CD4-positive, alpha-beta T cell treated with Interleukin-6 at 100 ng/mL for 8 hours (primary cell): Measurements from ENCODE around the gene RFNG.
"Not testable (repeated sequence)": the region's sequence is repeated elsewhere in the genome, so short reads cannot be mapped to it uniquely, and the experiment has no call there.

Experiments
- DNase-seq: peaks from one replicate; pipeline ENCODE4 v3.0.0-alpha.2; 2020; ENCODE audit warnings: mixed read lengths, low spot score

The RFNG gene

DNA sequence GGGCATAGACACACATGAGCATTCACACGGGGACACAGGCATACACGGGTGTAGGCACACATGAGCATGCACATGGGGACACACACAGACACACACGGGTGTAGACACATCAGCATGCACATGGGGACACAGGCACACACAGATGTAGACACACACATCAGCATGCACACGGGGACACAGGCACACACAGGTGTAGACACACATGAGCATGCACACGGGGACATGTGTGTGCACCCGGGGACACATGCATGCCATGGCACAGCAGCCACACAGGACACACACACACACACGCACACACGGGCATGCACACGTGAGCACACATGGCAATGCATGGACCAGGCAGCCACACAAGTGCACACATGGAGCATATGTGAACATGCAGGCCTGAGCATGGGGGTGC is 9.0 kb downstream of the RFNG start:
- DNase-seq, result no peak

DNA sequence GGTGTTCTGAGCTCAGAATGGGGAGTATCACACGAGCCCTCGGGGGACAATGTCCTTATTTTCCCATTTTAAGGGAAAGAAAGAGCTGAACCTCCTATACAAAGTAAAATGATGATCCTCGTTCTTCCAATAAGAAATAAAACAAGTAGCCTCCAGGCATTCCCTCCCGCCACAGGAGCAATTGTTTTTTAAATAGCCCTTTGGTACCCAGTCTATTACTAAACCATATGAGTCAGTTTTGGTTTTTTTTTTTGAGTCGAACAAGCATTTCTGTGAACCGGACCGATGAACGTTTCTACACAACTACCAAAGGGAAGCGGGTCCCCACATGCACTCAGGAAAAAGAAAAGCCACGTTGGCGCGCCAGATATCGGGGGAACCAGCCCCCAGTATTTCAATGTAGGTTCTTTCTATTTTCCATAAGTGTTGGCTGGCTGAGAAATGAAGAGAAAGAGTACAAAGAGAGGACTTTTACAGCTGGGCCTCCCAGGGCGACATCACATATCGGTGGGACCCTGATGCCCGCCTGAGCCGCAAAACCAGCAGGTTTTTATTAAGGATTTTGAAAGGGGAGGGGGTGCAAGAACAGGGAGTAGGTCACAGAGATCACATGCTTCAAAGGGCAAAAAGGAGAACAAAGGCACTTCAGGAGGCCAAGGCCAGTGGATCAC is 10.3 kb downstream of the RFNG start:
- DNase-seq, result no peak

DNA sequence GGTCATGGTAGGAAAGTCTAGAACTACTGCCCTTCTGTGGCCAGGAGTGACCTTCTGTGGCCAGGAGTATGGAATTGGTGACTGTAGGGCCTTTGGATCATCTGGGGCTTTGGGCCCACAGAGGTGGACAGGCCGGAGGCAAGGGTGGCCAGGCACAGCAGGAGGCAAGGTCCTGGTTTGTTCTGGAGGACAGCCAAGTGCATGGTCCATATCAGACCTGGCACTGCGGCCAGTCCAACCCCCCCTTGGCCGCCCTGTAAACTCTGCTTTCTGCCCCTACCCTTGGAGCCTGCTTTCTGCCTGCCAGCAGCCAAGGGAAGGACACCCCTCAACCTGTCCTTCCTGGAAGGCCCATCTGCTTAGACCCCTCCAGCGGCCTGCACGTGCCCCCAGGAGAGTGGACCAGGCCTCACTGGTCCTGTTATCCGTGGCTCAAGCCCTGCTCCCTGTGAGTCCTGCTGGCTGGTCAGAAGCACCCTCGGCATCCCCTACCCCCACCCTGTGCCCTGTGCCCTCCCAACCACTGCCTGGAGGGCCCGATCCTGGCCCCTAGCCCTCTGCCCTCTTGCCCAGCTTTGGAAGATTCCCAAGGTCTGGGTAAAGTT is 11.8 kb downstream of the RFNG start:
- no peak for DNase-seq

DNA sequence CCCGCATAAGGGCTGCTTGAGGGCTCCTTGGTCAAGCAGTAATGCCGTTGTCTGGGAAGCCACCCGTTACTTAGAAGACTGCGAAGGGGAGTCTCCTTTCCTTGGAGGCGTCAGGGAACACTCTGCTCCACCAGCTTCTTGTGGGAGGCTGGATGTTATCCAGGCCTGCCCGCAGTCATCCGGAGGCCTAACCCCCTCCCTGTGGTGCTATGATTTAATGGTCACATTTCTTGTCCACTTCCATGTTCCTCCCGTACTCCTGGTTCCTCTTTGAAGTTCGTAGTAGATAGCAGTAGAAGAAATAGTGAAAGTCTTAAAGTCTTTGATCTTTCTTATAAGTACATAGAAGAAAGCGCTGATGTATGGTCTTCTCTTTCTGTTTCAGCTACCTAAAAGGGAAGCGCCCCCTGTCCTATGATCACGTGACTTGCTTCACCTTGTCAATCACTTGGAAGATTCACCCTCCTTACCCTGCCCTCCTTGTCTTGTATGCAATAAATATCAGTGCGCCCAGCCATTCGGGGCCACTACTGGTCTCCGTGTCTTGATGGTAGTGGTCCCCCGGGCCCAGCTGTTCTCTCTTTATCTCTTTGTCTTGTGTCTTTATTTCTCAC is 12.7 kb downstream of the RFNG start:
- DNase-seq, result not testable (repeated sequence)

GRCh38 chr17:82037889-82038195 is 13.8 kb downstream of the RFNG start:
- DNase-seq, result no peak

DNA sequence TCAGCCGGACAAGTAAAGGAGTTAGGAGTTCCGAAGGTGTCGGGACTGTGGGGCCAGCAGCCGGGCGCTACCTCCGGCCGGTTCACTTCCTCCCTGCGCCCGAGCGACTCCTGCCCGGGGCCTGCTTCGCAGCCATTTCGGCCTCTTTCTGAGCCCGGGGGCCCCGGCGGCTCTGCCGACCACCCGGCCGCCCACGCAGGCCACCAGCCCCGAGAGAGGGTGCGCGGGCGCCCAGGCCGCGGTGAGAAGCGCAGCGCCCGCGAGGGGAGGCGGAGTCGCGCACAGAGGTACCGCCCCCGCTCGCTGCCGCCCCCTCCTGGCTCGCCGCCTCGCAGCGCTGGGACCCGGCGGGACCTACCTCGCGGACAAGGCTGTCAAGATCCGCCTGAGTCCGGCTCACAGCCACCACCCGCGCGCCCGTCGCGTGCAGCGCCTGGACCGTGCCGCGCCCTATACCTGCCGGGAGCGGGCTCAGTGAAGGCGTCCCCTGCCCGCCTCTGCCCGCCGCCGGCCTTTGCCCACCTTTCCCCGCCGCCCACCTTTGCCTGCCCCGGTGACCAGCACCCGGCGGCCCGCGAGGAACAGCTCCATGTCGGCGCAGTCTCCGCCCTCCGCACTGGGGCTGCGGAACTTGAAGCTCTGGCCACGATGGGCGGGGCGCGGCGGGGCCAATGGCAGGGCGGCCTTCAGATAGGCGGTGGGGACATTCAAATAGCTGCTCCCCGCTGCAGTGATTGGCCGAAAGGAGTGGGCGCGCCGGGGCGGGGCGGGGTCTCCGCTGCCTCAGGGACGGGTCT is 14.3 kb downstream of the RFNG start, which contains the start of gene DCXR:
Gene DCXR (minus strand): TSS at position 606 of the 797 bp plus-strand sequence. CDS start 15 bp downstream, at position 591.
- DNase-seq, result peak; percentile 96

DNA sequence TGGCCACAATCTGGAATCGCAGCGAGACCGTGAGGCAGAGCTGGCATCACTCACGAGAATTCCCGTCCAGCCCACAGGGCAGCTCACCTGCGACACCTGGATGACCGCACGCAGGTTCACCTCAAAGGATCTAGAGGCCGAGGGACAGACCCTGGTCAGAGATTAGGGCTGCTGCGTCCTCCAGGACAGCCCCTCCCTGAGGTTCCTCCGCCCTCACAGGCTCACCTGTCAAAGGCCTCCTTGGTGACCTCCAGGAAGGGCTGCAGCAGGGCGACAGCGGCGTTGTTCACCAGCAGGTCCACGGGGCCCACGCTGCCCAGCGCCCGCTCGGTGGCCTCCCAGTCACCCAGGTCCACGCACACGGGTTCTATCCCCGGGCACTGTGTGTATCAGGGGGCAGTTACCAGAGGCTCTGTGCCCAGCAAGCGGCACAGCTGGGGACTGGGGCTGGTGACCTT is 14.9 kb downstream of the RFNG start:
- no peak for DNase-seq

GRCh38 chr17:82035956-82036633 is 15.5 kb downstream of the RFNG start:
- no peak for DNase-seq

- DNase-seq, result no peak
These were observed 16.1 kb downstream of the RFNG start for GRCh38 chr17:82035488-82035887.

DNA sequence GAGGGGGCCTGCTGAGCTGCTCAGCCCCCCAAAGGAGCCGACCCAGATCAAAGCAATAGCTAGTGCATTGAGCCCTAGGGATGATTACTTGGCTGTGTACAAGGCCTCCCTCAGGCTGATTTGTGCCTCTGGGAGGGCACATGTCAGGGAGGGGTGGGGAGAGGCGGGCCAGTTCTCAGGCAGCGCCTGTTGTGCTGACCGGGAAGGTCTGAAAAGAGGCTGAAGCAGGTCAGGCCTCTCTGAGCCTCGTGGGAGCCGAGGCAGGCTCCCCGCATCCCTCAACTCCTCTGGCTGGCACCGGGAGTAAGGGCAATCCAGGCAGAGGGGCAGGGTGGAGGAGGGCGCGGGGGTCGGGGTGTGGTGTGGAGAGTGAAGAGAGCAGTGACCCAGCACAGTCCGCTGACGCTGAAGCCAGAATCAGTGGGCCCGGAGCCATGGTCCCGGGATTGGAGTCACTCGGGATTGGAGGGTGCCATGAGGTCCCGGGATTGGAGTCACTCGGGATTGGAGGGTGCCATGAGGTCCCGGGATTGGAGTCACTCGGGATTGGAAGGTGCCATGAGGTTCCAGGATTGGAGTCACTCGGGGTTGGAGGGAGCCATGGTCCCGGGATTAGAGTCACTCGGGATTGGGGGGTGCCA is 17.1 kb downstream of the RFNG start:
- no peak for DNase-seq

- DNase-seq, result no peak
These were observed 18.1 kb downstream of the RFNG start for GRCh38 chr17:82033359-82034085.

GRCh38 chr17:82031885-82032627 is 19.6 kb downstream of the RFNG start:
- DNase-seq, result no peak

DNA sequence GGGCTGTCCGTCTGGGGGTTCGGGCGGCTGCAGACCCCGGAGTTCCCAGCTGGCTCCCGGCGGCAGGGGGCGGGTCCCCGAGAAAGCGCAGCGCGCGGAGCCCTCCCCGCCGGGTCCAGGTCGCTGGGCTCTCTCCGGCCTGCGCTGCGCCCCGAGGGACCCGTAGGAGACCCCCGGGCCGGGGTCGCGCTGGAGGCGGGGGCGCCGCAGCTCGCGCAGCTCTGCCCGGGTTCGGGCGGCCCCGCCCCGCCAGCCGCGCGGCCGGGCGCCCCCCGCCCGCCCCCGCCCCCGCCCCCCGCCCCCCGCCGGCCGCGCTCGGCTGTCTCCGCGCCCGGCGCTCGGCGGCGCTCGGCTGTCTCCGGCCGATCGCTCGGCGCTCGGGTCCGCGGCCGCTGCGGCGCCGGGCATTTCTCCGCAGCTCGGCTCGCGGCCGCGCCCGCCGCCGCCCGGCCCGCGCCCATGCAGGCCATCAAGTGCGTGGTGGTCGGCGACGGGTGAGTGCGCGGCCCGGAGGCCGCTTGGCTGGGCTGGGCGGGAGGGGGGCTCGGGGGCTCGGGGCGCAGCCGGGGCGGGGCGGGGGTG is 20.2 kb downstream of the RFNG start, which contains the start of gene RAC3:
Gene RAC3 (plus strand): TSS at position 376 of the 582 bp plus-strand sequence. CDS start 84 bp downstream, at position 460.
- no peak for DNase-seq

- DNase-seq, result peak; percentile 86
These were observed 20.9 kb downstream of the RFNG start for GRCh38 chr17:82030470-82031302.

- no peak for DNase-seq
These were observed 21.6 kb downstream of the RFNG start for GRCh38 chr17:82029990-82030469.

- DNase-seq, result no peak
These were observed 22.2 kb downstream of the RFNG start for GRCh38 chr17:82029391-82029790.

DNA sequence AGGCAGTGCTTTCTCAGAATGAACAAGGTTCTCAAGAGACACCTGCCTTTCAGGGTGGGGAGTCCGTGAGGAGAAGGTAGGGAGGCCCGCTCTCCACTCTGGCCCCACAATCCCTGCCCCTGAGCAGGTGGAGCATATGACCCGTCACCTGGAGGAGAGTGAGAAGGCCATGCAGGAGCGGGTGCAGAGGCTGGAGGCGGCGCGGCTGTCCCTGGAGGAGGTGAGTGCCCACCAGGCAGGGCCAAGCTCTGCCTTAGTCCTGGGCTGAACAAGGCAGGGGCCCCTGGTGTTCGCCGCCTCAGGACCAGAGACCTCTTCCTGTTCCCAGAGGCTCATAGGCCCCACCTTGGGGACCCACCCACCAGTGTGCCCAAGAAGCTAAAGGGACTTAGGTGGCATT is 22.6 kb downstream of the RFNG start:
- no peak for DNase-seq

- DNase-seq, result no peak
These were observed 23.4 kb downstream of the RFNG start for GRCh38 chr17:82028246-82028645.
